K562 (cell line): ENCODE measurements around the gene JMJD1C. TPM values are rescaled to one million over a fixed set of nuclear protein-coding genes. Genes with fewer than 3 reads are reported as not detected.

Experiments used
- BCLAF1 ChIP-seq, 2 experiments: fragments of 450-650 bp in 1 of 2; IDR thresholded peaks; 2 replicates each; pipeline ENCODE4 v1.6.1; 2011 to 2017; ENCODE audit warnings: low read depth in 2 of 2, antibody characterized with exemption in 1 of 2, borderline replicate concordance in 1 of 2, low read length in 1 of 2, mild to moderate bottlenecking in 1 of 2, mixed read lengths in 1 of 2; ENCODE audit not compliant: control insufficient read depth in 1 of 2
- CHD7 ChIP-seq: fragments of 200-600 bp; sonication (generic); IDR thresholded peaks from one replicate; pipeline ENCODE4 v1.6.1; 2012; ENCODE audit warnings: mild to moderate bottlenecking, low read depth, low read length, inconsistent platforms
- ELF4 ChIP-seq: fragments of 450-650 bp; formaldehyde crosslinking; IDR thresholded peaks from 2 replicates; pipeline ENCODE4 v1.4.0; 2022; ENCODE audit warnings: missing genetic modification characterization
- ETV6 ChIP-seq, 3 experiments: fragments of 150-350 bp in 1 of 3; sonication (generic) in 1 of 3; formaldehyde crosslinking in 1 of 3; IDR thresholded peaks; 2 replicates each; pipeline versions ENCODE4 v1.6.1 to v1.8.0; 2014 to 2022; ENCODE audit warnings: borderline replicate concordance in 2 of 3, low read depth in 2 of 3, antibody characterized with exemption in 1 of 3, low read length in 1 of 3, mild to moderate bottlenecking in 1 of 3, missing genetic modification reagents in 1 of 3
- GTF3C2 ChIP-seq: IDR thresholded peaks from 3 replicates; pipeline ENCODE4 v1.6.1; 2011; ENCODE audit warnings: borderline replicate concordance, mild to moderate bottlenecking, moderate library complexity; ENCODE audit not compliant: insufficient read length; ENCODE audit errors: extremely low read depth
- RNF2 ChIP-seq: sonication (generic); IDR thresholded peaks from 2 replicates; pipeline ENCODE4 v1.6.1; 2016
- SLC30A9 ChIP-seq: fragments of 250-450 bp; sonication (Bioruptor Pico); IDR thresholded peaks from 2 replicates; pipeline ENCODE4 v1.8.0; 2022; ENCODE audit warnings: mild to moderate bottlenecking, moderate library complexity
- TBP ChIP-seq: optimal IDR thresholded peaks from 2 replicates; pipeline ENCODE3; 2011; ENCODE audit warnings: low read depth, low read length, improper control_type of control experiment
- ZKSCAN1 ChIP-seq: fragments of 150-350 bp; IDR thresholded peaks from 2 replicates; pipeline ENCODE4 v1.6.1; 2016; ENCODE audit warnings: low read depth, low read length
- ZNF23 ChIP-seq: fragments of 250-450 bp; sonication (Bioruptor Pico); IDR thresholded peaks from 2 replicates; pipeline ENCODE4 v1.4.0; 2020; ENCODE audit warnings: mild to moderate bottlenecking
- polyA plus RNA-seq, 8 experiments: library from polyadenylated mRNA; depleted of rRNA in 4 of 8; stranded (reverse) in 5 of 8; unstranded in 3 of 8; fragments of >200 nt; fragmentation: Nextera tagmentation in 2 of 8; fragmentation: Illumina TruSeq in 1 of 8; extraction: Ambion mirVana in 2 of 8; extraction: Trizol in 1 of 8; gene quantifications; 2 replicates each; pipeline versions ENCODE4 v1.2.1 to v1.2.3, GENCODE V29; 2011 to 2014; ENCODE audit warnings: inconsistent platforms in 1 of 8, missing spikeins in 1 of 8
- total RNA-seq, 7 experiments: library from RNA; depleted of rRNA in 6 of 7; stranded (reverse); fragments of >200 nt in 6 of 7; fragmentation: Illumina TruSeq in 2 of 7; extraction: Trizol in 2 of 7; gene quantifications; 2 replicates each; pipeline versions ENCODE4 v1.2.1 to v1.2.3, GENCODE V29; 2011 to 2021; ENCODE audit warnings: low replicate concordance in 1 of 7

Gene JMJD1C
- total and polyA plus RNA-seq, 9 of the 15 experiments (the other 6 are each of a cell fraction or from before 2014, with no cell fraction given) = 25.3 to 68.0 (median 47.2) TPM

- TF ChIP-seq BCLAF1 (IDR thresholded peaks at IDR 0.05; ENCODE audit: borderline replicate concordance in 1 of 2, control insufficient read depth in 1 of 2, low read depth in 2 of 2, low read length in 1 of 2) (no peak), TBP (no peak), ELF4 (CRISPR knock-in tag) (no peak), GTF3C2 (no peak), ZKSCAN1 (no peak), SLC30A9 (no peak), RNF2 (no peak), ZNF23 (CRISPR knock-in tag) (no peak), CHD7 (no peak), ETV6 (IDR thresholded peaks at IDR 0.05; ENCODE audit: borderline replicate concordance in 1 of 2, low read depth in 2 of 2, low read length in 1 of 2) (no peak), ETV6 (CRISPR knock-in tag; IDR thresholded peaks at IDR 0.05; ENCODE audit: borderline replicate concordance) (no peak)
These were observed 122.3 kb downstream of the JMJD1C start (continued) for GRCh38 chr10:63343476-63343875.
